MM.1S (cell line): ENCODE measurements around the gene LAMA3.

Experiments
- CTCF ChIP-seq: fragments of 300-600 bp; sonication (generic); IDR thresholded peaks from 2 replicates; pipeline ENCODE4 v1.5.1; 2016; ENCODE audit warnings: antibody characterized with exemption, low read length, mixed read lengths
- EZH2 ChIP-seq: fragments of 300-600 bp; sonication (generic); optimal IDR thresholded peaks from 2 replicates; pipeline ENCODE3; 2017; ENCODE audit warnings: low read depth, mild to moderate bottlenecking, antibody characterized with exemption, low read length, mixed read lengths
- EZH2phosphoT487 ChIP-seq: fragments of 300-600 bp; sonication (generic); IDR thresholded peaks from 2 replicates; pipeline ENCODE4 v1.6.1; 2018; ENCODE audit warnings: antibody characterized with exemption, low read length

- TF ChIP-seq CTCF, result no peak
- no peak for TF ChIP-seq EZH2
- no peak for TF ChIP-seq EZH2phosphoT487
Measured at GRCh38 chr18:23885750-23886149, 196.5 kb downstream of the LAMA3 start.
